ENCODE data around the gene PFKL. TPM values are rescaled to one million over a fixed set of nuclear protein-coding genes. Genes with fewer than 3 reads are reported as not detected.

PFKL gene
- polyA plus RNA-seq, 1 experiment, result 44.3 TPM

DNA sequence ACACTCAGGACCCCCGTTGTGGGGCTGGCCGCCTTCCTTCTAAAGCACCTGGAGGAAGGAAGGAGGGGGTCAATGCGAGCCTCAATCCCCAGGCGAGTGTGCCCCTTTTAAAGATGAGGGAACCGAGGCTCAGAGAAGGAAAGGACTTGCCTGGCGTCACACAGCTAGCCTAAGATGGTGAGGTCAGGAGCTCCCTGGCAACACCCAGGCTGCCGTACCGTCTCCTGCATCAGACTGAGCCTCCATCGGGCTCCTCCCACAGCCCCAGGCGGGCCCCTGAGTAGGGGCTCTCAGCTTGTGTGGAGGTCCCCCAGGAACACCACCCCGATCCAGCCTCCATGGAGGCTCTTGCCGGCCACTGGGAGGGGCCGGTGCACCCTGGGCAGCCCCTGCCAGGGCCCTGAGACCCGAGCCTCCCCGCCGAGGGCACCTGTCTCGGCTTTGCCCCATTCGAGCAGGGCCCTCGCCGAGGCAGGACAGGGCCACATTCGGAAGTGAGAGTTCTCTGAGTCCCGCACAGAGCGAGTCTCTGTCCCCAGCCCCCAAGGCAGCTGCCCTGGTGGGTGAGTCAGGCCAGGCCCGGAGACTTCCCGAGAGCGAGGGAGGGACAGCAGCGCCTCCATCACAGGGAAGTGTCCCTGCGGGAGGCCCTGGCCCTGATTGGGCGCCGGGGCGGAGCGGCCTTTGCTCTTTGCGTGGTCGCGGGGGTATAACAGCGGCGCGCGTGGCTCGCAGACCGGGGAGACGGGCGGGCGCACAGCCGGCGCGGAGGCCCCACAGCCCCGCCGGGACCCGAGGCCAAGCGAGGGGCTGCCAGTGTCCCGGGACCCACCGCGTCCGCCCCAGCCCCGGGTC, 14.5 kb upstream of the PFKL start, which contains the start of gene AIRE:
Gene AIRE (plus strand): TSS at position 739 of the 855 bp plus-strand sequence. CDS start 131 bp downstream, outside the sequence.
- ChIA-PET POLR2A (no interaction called here), CTCF (no interaction called here)
- Histone ChIP-seq H3K9me3 (ENCODE audit: control insufficient read depth, insufficient read depth, low read length) (no peaks in the 10 kb centered on the region; the same call in 1 of the 2 replicates), H3K27me3 (ENCODE audit: control insufficient read depth, insufficient read depth, low read length) (peaks cover 28% of the 10 kb centered on the region), H3K27ac (ENCODE audit: low read depth, low read length) (no peak within 1 kb of the TSS), H3K4me3 (ENCODE audit: low read depth, low read length) (no peak within 1 kb of the TSS)
- no peak for DNase-seq (ENCODE audit: low read depth, low spot score)
- TF ChIP-seq, protein P1, sequence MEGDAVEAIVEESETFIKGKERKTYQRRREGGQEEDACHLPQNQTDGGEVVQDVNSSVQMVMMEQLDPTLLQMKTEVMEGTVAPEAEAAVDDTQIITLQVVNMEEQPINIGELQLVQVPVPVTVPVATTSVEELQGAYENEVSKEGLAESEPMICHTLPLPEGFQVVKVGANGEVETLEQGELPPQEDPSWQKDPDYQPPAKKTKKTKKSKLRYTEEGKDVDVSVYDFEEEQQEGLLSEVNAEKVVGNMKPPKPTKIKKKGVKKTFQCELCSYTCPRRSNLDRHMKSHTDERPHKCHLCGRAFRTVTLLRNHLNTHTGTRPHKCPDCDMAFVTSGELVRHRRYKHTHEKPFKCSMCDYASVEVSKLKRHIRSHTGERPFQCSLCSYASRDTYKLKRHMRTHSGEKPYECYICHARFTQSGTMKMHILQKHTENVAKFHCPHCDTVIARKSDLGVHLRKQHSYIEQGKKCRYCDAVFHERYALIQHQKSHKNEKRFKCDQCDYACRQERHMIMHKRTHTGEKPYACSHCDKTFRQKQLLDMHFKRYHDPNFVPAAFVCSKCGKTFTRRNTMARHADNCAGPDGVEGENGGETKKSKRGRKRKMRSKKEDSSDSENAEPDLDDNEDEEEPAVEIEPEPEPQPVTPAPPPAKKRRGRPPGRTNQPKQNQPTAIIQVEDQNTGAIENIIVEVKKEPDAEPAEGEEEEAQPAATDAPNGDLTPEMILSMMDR (IDR thresholded peaks at IDR 0.05; ENCODE audit: low read depth, low read length), result no peak

DNA sequence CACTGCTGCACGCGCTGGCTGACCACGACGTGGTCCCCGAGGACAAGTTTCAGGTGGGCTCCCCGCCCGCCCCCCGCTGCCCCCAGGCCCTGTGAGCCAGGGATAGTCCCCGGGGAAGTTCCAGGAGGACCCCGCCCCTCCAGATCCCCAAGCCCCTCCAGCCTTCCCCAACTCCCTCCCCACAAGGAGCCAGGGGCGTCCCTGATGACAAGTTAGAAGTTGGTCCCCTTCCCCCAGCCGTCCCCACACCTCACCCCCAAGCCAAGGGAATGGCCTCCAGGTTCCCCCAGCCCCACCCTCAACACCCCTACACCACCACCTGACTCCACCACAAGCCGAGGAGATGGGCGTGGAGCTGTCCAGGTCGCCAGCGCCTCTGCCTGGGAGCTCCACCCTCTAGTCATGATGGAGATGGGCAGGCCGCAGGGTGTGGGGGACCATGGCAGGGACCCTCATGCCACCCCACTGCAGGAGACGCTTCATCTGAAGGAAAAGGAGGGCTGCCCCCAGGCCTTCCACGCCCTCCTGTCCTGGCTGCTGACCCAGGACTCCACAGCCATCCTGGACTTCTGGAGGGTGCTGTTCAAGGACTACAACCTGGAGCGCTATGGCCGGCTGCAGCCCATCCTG, 13.7 kb upstream of the PFKL start:
- no peaks in the 10 kb centered on the region; the same call in 1 of the 2 replicates for H3K9me3 ChIP-seq (ENCODE audit: control insufficient read depth, insufficient read depth, low read length)
- TF ChIP-seq, protein P1 (IDR thresholded peaks at IDR 0.05; ENCODE audit: low read depth, low read length), result no peak
- H3K27me3 ChIP-seq (ENCODE audit: control insufficient read depth, insufficient read depth, low read length), result peaks cover 32% of the 10 kb centered on the region
- H3K4me3 ChIP-seq (ENCODE audit: low read depth, low read length), result no peak overlapping the region
- ChIA-PET CTCF (no interaction called here), POLR2A (no interaction called here)
- DNase-seq (ENCODE audit: low read depth, low spot score), result no peak
- no peak overlapping the region for H3K27ac ChIP-seq (ENCODE audit: low read depth, low read length)

DNA sequence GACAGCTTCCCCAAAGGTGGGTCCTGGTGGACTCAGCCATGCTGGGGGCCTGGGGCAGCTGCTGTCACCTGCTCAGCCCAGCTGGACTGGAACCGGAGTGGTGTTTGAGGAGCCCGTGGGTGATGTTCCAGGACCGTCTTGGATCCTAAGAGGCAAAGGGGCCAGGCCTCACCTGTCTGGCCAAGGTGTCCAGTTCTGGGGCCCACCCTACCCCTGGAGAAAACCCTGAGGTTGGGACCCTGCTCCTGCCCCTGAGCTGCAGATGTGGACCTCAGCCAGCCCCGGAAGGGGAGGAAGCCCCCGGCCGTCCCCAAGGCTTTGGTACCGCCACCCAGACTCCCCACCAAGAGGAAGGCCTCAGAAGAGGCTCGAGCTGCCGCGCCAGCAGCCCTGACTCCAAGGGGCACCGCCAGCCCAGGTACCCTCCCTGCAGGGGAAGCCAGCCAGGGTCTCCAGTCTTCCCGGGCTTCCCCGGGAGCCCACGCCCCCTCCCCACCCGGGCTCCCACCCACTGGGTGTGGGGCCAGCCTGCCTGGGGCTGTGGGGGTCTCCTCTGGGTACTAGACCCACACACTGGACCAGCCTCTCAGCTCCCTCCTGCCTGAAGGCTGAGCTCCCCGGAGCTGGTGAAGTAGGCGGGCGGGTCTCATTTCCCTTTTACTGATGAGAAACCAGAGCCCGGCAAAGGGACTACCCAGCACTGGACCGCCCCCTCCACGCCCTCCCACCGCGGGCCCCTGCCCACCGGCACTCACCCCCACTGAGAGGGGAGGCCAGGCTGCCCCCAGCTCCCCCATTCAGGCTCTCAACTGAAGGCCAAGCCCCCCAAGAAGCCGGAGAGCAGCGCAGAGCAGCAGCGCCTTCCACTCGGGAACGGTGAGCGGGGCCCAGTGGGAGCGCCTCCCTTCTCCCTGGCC, 12.9 kb upstream of the PFKL start:
- ChIA-PET CTCF (no interaction called here), POLR2A (interaction anchor here (0.6 kb wide), 1 partner anchor 12 kb away, joined by 4 read pairs; no protein-coding TSS in a partner anchor)
- DNase-seq (ENCODE audit: low read depth, low spot score), result no peak

DNA sequence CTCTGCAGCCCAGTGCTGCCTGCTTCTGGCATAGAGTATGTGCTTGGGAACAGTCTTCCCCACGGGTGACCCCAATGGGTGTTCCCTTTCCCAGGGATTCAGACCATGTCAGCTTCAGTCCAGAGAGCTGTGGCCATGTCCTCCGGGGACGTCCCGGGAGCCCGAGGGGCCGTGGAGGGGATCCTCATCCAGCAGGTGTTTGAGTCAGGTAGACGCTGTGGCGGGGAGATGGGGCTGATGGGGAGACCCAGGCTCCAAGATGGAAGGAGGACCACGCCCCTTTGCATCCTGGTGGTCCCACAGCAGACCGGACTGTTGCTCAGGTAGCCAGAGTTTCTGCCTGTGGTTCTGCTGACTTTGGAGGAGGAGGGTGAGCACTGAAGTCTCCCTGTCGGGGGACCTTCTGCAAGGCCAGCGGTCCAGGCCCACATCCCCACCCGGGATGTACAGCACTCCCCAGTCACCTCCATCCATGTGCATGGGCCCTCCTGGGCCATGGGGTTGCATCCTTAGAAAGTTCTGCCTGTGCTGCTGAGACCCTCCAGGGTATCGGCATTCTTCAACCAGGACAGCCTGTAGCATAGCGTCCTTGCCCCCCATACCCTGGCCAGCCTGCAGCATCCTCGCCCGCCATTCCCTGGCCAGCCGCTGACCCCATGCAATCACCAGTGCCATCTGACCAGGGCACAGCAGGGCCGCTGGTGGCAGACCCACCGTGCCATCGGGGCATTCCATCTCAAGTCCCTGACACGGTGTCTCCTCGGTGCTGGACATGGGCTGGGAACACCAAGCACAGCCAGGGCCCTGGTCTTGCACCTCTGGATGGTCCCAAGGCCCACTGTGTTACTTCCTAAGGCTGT, 11.4 kb upstream of the PFKL start:
- DNase-seq (ENCODE audit: low read depth, low spot score), result no peak
- TF ChIP-seq, protein P1 (IDR thresholded peaks at IDR 0.05; ENCODE audit: low read depth, low read length), result no peak
- ChIA-PET CTCF (no interaction called here), POLR2A (no interaction called here)
- no peak overlapping the region for H3K4me3 ChIP-seq (ENCODE audit: low read depth, low read length)
- H3K27ac ChIP-seq (ENCODE audit: low read depth, low read length), result no peak overlapping the region
- peaks cover 32% of the 10 kb centered on the region for H3K27me3 ChIP-seq (ENCODE audit: control insufficient read depth, insufficient read depth, low read length)
- H3K9me3 ChIP-seq (ENCODE audit: control insufficient read depth, insufficient read depth, low read length), result no peaks in the 10 kb centered on the region; the same call in 1 of the 2 replicates

More for the DNA sequence above, 12.9 kb upstream of the PFKL start:
- H3K27ac ChIP-seq (ENCODE audit: low read depth, low read length), result no peak overlapping the region
- H3K4me3 ChIP-seq (ENCODE audit: low read depth, low read length), result no peak overlapping the region
- TF ChIP-seq, protein P1 (IDR thresholded peaks at IDR 0.05; ENCODE audit: low read depth, low read length), result no peak
- H3K9me3 ChIP-seq (ENCODE audit: control insufficient read depth, insufficient read depth, low read length), result no peaks in the 10 kb centered on the region; the same call in 1 of the 2 replicates
- peaks cover 32% of the 10 kb centered on the region for H3K27me3 ChIP-seq (ENCODE audit: control insufficient read depth, insufficient read depth, low read length)
